ENCODE results near the gene CKM.

CKM gene

GRCh38 chr19:45262570-45262969 is 60.1 kb downstream of the CKM start:
- no peaks in the 10 kb centered on the region for H3K9me3 ChIP-seq (ENCODE audit: control insufficient read depth, low read length)
- H2AK5ac ChIP-seq (ENCODE audit: low read length, severe bottlenecking): no peak overlapping the region
- no peak for DNase-seq
- no peak overlapping the region for H3K14ac ChIP-seq (ENCODE audit: low read length in 2 of 2)
- no peak overlapping the region for H3K27ac ChIP-seq (ENCODE audit: low read length, poor library complexity, severe bottlenecking)
- H3K27me3 ChIP-seq (ENCODE audit: control insufficient read depth in 1 of 2, insufficient read depth in 1 of 2, low read length in 2 of 2): no peaks in the 10 kb centered on the region
- no peaks in the 10 kb centered on the region for H3K4me1 ChIP-seq (ENCODE audit: control insufficient read depth, insufficient read depth, low read depth, low read length)
- no peak overlapping the region for H3K4me2 ChIP-seq (ENCODE audit: low read length, poor library complexity, severe bottlenecking)
- H3K36me3 ChIP-seq (ENCODE audit: control insufficient read depth in 1 of 2, insufficient read depth in 2 of 2, low read depth in 1 of 2, low read length in 2 of 2): peaks cover 36 to 54% of the 10 kb centered on the region in 2 experiments
- H2BK120ac ChIP-seq (ENCODE audit: low read depth, low read length): no peak overlapping the region
- no peak overlapping the region for H3K4me3 ChIP-seq (ENCODE audit: insufficient read depth in 1 of 2, low read depth in 1 of 2, low read length in 2 of 2)
- WGBS: 95% methylated on average over 6 of the region's 6 CpGs
- H3K9ac ChIP-seq (ENCODE audit: low read length): no peak overlapping the region
- H3K18ac ChIP-seq (ENCODE audit: low read depth in 1 of 2, low read length in 2 of 2): no peak overlapping the region
- H2BK5ac ChIP-seq (ENCODE audit: low read depth, low read length, poor library complexity, severe bottlenecking): no peak overlapping the region
- H2BK15ac ChIP-seq (ENCODE audit: low read depth, poor library complexity, severe bottlenecking): no peak overlapping the region
- H2AFZ ChIP-seq (ENCODE audit: low read depth, low read length): no peak overlapping the region
- H3K23ac ChIP-seq (ENCODE audit: low read length in 2 of 2): no peak overlapping the region
- no peak overlapping the region for H3K4ac ChIP-seq (ENCODE audit: low read depth in 1 of 2, low read length in 2 of 2)
- no peak overlapping the region for H4K8ac ChIP-seq (ENCODE audit: low read length)
- H3K79me1 ChIP-seq (replicated peaks; ENCODE audit: low read length, poor library complexity, severe bottlenecking): peaks cover 31% of the 10 kb centered on the region
- no peak overlapping the region for H4K91ac ChIP-seq (ENCODE audit: low read length)
- H2BK12ac ChIP-seq (ENCODE audit: low read length in 2 of 2): no peak overlapping the region

GRCh38 chr19:45258862-45259261 is 63.8 kb downstream of the CKM start:
- Histone ChIP-seq H3K18ac (ENCODE audit: low read depth in 1 of 2, low read length in 2 of 2) (no peak overlapping the region), H3K27me3 (ENCODE audit: control insufficient read depth in 1 of 2, insufficient read depth in 1 of 2, low read length in 2 of 2) (no peaks in the 10 kb centered on the region), H3K23ac (ENCODE audit: low read length in 2 of 2) (no peak overlapping the region), H3K79me1 (replicated peaks; ENCODE audit: low read length, poor library complexity, severe bottlenecking) (peaks cover 26% of the 10 kb centered on the region), H3K4ac (ENCODE audit: low read depth in 1 of 2, low read length in 2 of 2) (no peak overlapping the region), H2AK5ac (ENCODE audit: low read length, severe bottlenecking) (no peak overlapping the region), H2AFZ (ENCODE audit: low read depth, low read length) (no peak overlapping the region), H2BK5ac (ENCODE audit: low read depth, low read length, poor library complexity, severe bottlenecking) (no peak overlapping the region), H3K4me2 (ENCODE audit: low read length, poor library complexity, severe bottlenecking) (no peak overlapping the region), H3K4me1 (ENCODE audit: control insufficient read depth, insufficient read depth, low read depth, low read length) (peaks cover 12% of the 10 kb centered on the region), H2BK120ac (ENCODE audit: low read depth, low read length) (no peak overlapping the region), H4K8ac (ENCODE audit: low read length) (no peak overlapping the region), H3K9me3 (ENCODE audit: control insufficient read depth, low read length) (no peaks in the 10 kb centered on the region), H4K91ac (ENCODE audit: low read length) (no peak overlapping the region), H3K9ac (ENCODE audit: low read length) (no peak overlapping the region), H2BK15ac (ENCODE audit: low read depth, poor library complexity, severe bottlenecking) (no peak overlapping the region), H3K27ac (ENCODE audit: low read length, poor library complexity, severe bottlenecking) (no peak overlapping the region), H3K14ac (ENCODE audit: low read length in 2 of 2) (no peak overlapping the region), H3K36me3 (ENCODE audit: control insufficient read depth in 1 of 2, insufficient read depth in 2 of 2, low read depth in 1 of 2, low read length in 2 of 2) (peaks cover 22 to 41% of the 10 kb centered on the region in 2 experiments), H3K4me3 (ENCODE audit: insufficient read depth in 1 of 2, low read depth in 1 of 2, low read length in 2 of 2) (no peak overlapping the region), H2BK12ac (ENCODE audit: low read length in 2 of 2) (no peak overlapping the region)
- WGBS: 98% methylated on average over 19 of the region's 19 CpGs
- no peak for DNase-seq

DNA sequence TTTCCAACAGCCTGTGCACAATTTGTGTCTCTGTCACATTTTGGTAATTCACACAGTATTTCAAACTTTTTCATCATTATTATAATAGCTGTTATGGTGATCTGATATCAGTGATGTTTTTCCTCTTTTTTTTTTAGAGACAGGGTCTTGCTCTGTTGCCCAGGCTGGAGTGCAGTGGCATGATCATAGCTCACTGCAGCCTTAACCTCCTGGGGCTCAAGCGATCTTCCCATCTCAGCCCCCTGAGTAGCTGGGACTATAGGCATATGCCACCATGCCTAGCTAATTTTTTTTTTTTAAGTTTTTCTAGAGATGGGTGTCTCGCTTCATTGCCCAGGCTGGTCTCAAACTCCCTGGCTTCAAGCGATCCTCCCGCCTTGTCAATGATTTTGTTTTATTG is 65.8 kb downstream of the CKM start:
- Histone ChIP-seq H3K18ac (ENCODE audit: low read depth in 1 of 2, low read length in 2 of 2) (no peak overlapping the region), H3K36me3 (ENCODE audit: control insufficient read depth in 1 of 2, insufficient read depth in 2 of 2, low read depth in 1 of 2, low read length in 2 of 2) (peaks cover 19 to 35% of the 10 kb centered on the region in 2 experiments), H2BK120ac (ENCODE audit: low read depth, low read length) (no peak overlapping the region), H3K4me2 (ENCODE audit: low read length, poor library complexity, severe bottlenecking) (no peak overlapping the region), H2AK5ac (ENCODE audit: low read length, severe bottlenecking) (no peak overlapping the region), H3K79me1 (replicated peaks; ENCODE audit: low read length, poor library complexity, severe bottlenecking) (peaks cover 31% of the 10 kb centered on the region), H3K4me1 (ENCODE audit: control insufficient read depth, insufficient read depth, low read depth, low read length) (peaks cover 27% of the 10 kb centered on the region), H3K14ac (ENCODE audit: low read length in 2 of 2) (no peak overlapping the region), H4K8ac (ENCODE audit: low read length) (no peak overlapping the region), H2BK5ac (ENCODE audit: low read depth, low read length, poor library complexity, severe bottlenecking) (no peak overlapping the region), H2BK12ac (ENCODE audit: low read length in 2 of 2) (no peak overlapping the region), H4K91ac (ENCODE audit: low read length) (no peak overlapping the region), H3K4me3 (ENCODE audit: insufficient read depth in 1 of 2, low read depth in 1 of 2, low read length in 2 of 2) (no peak overlapping the region), H3K9me3 (ENCODE audit: control insufficient read depth, low read length) (no peaks in the 10 kb centered on the region), H2AFZ (ENCODE audit: low read depth, low read length) (no peak overlapping the region), H3K23ac (ENCODE audit: low read length in 2 of 2) (no peak overlapping the region), H2BK15ac (ENCODE audit: low read depth, poor library complexity, severe bottlenecking) (no peak overlapping the region), H3K9ac (ENCODE audit: low read length) (no peak overlapping the region), H3K4ac (ENCODE audit: low read depth in 1 of 2, low read length in 2 of 2) (no peak overlapping the region), H3K27ac (ENCODE audit: low read length, poor library complexity, severe bottlenecking) (no peak overlapping the region), H3K27me3 (ENCODE audit: control insufficient read depth in 1 of 2, insufficient read depth in 1 of 2, low read length in 2 of 2) (no peaks in the 10 kb centered on the region)
- DNase-seq: no peak
- 100% methylated on average over 2 of the region's 4 CpGs for WGBS
